Keratinocyte (primary cell): ENCODE data around the gene DLG2. TPM values are rescaled to one million over a fixed set of nuclear protein-coding genes. Genes with fewer than 3 reads are reported as not detected.

ENCODE experiments used
- DNase-seq: peaks from one replicate; pipeline ENCODE4 v3.0.0-alpha.2; 2011; ENCODE audit warnings: low read depth, missing footprints, low spot score
- FAIRE-seq: peaks from 2 replicates; lab custom pipeline; 2011; peaks lifted over from hg19 to GRCh38; lab: Jason Lieb, UNC
- H2AFZ ChIP-seq: 2 replicates; pipeline ENCODE4 v1.6.0; 2012; ENCODE audit warnings: low read length, control low read depth, inconsistent platforms; ENCODE audit not compliant: control insufficient read depth
- H3K27ac ChIP-seq: 2 replicates; pipeline ENCODE4 v1.5.1; 2011; ENCODE audit warnings: low read length; ENCODE audit not compliant: control insufficient read depth, insufficient read depth
- H3K27me3 ChIP-seq: 3 replicates; pipeline ENCODE4 v1.6.0; 2011; ENCODE audit warnings: low read length; ENCODE audit not compliant: control insufficient read depth, insufficient read depth; ENCODE audit errors: extremely low read depth
- H3K36me3 ChIP-seq, 2 experiments: 2 replicates in 1 of 2; 3 replicates in 1 of 2; pipeline ENCODE4 v1.5.1; 2011; ENCODE audit warnings: low read length in 2 of 2, mild to moderate bottlenecking in 1 of 2; ENCODE audit not compliant: control insufficient read depth in 2 of 2, insufficient read depth in 2 of 2; ENCODE audit errors: extremely low read depth in 1 of 2
- H3K4me1 ChIP-seq: 3 replicates; pipeline ENCODE4 v1.5.1; 2011; ENCODE audit warnings: low read length; ENCODE audit not compliant: control insufficient read depth, insufficient read depth; ENCODE audit errors: extremely low read depth
- H3K4me2 ChIP-seq: 3 replicates; pipeline ENCODE4 v1.6.0; 2011; ENCODE audit warnings: low read depth, low read length; ENCODE audit not compliant: control insufficient read depth, insufficient read depth; ENCODE audit errors: extremely low read depth
- H3K4me3 ChIP-seq, 3 experiments: fragments of 200-600 bp in 1 of 3; sonication (generic) in 1 of 3; 2 replicates in 2 of 3; 3 replicates in 1 of 3; pipeline ENCODE4 v1.5.1; 2011 to 2016; ENCODE audit warnings: low read length in 3 of 3, mild to moderate bottlenecking in 3 of 3, control low read depth in 2 of 3, inconsistent platforms in 1 of 3, low read depth in 1 of 3, mixed read lengths in 1 of 3, mixed run types in 1 of 3, moderate library complexity in 1 of 3; ENCODE audit not compliant: control insufficient read depth in 2 of 3, insufficient read depth in 2 of 3; ENCODE audit errors: extremely low read depth in 1 of 3
- H3K79me2 ChIP-seq: 2 replicates; pipeline ENCODE4 v1.6.0; 2012; ENCODE audit warnings: low read length; ENCODE audit not compliant: control insufficient read depth, insufficient read depth
- H3K9ac ChIP-seq: 3 replicates; pipeline ENCODE4 v1.6.0; 2011; ENCODE audit warnings: low read length; ENCODE audit not compliant: control insufficient read depth, insufficient read depth; ENCODE audit errors: extremely low read depth
- H3K9me1 ChIP-seq: 3 replicates; pipeline ENCODE4 v1.6.0; 2011; ENCODE audit warnings: low read length; ENCODE audit not compliant: control insufficient read depth, insufficient read depth; ENCODE audit errors: extremely low read depth
- H3K9me3 ChIP-seq: 2 replicates; pipeline ENCODE4 v1.5.1; 2012; ENCODE audit warnings: low read depth, low read length; ENCODE audit not compliant: control insufficient read depth
- H4K20me1 ChIP-seq: 3 replicates; pipeline ENCODE4 v1.6.0; 2011; ENCODE audit warnings: low read length; ENCODE audit not compliant: control insufficient read depth, insufficient read depth; ENCODE audit errors: extremely low read depth
- EZH2 ChIP-seq: IDR thresholded peaks from one replicate; pipeline ENCODE4 v1.6.1; 2012; ENCODE audit warnings: inconsistent platforms, mild to moderate bottlenecking, low read length, moderate library complexity
- dilution Hi-C: fragments of 300-500 bp; cut with MboI; formaldehyde crosslinking; loops from one replicate; pipeline ENCODE4 v1.7.0; 2020; ENCODE audit warnings: low sequenced_read_pairs; ENCODE audit not compliant: extremely low pct_ligation_motif_present
- polyA plus RNA-seq, 5 experiments: library from polyadenylated mRNA; depleted of rRNA in 3 of 5; stranded (reverse) in 3 of 5; stranded (forward) in 1 of 5; unstranded in 1 of 5; fragments of >200 nt; gene quantifications; 1 replicate in 1 of 5; 2 replicates in 3 of 5; 3 replicates in 1 of 5; pipeline versions ENCODE4 v1.2.1 to v1.2.3, GENCODE V29; 2011 to 2012; ENCODE audit warnings: missing spikeins in 2 of 5, low read depth in 1 of 5, low replicate concordance in 1 of 5
- TF ChIP-seq, protein P1 (sequence below), 3 experiments: IDR thresholded peaks in 1 of 3; conservative IDR thresholded peaks in 1 of 3; optimal IDR thresholded peaks in 1 of 3; 2 replicates in 2 of 3; 3 replicates in 1 of 3; pipeline versions ENCODE3 to v1.5.1; 2011; ENCODE audit warnings: low read length in 3 of 3, mild to moderate bottlenecking in 3 of 3, moderate library complexity in 2 of 3, control low read depth in 1 of 3, inconsistent platforms in 1 of 3; ENCODE audit not compliant: insufficient read depth in 2 of 3; ENCODE audit errors: extremely low read depth in 1 of 3

The DLG2 gene
- polyA plus RNA-seq, 1 donor (not counting 4 experiments of a cell fraction or from before 2014, with no cell fraction given), result 0.55 TPM

DNA sequence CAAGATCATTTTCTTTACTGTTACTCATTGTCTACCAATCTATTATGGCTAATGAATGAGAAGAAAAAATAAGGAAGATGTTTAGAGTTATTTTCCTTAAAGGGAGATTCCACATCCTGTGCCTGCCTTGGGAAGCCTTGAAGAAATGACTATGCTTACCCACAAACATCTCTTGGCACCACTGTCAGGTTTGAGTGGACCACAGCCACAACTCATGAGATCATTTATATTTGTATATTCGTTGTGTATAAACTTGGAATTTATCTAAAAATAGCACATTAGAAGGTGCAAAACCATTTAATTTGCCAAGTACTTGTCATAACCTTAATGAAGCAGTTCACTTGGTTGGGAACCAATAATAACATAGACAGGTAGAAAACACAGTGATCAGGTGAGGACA is 740.8 kb downstream of the DLG2 start:
- Histone ChIP-seq H3K27me3 (no peaks in the 10 kb centered on the region), H3K4me1 (no peaks in the 10 kb centered on the region), H3K9me3 (no peaks in the 10 kb centered on the region), H4K20me1 (no peaks in the 10 kb centered on the region), H3K4me3 (no peak overlapping the region), H2AFZ (no peak overlapping the region), H3K4me2 (no peak overlapping the region), H3K36me3 (no peaks in the 10 kb centered on the region), H3K79me2 (no peaks in the 10 kb centered on the region), H3K9me1 (no peaks in the 10 kb centered on the region), H3K27ac (no peak overlapping the region), H3K9ac (no peak overlapping the region)
- dilution Hi-C loops, result no loop called here
- no peak for TF ChIP-seq EZH2
- TF ChIP-seq, protein P1, sequence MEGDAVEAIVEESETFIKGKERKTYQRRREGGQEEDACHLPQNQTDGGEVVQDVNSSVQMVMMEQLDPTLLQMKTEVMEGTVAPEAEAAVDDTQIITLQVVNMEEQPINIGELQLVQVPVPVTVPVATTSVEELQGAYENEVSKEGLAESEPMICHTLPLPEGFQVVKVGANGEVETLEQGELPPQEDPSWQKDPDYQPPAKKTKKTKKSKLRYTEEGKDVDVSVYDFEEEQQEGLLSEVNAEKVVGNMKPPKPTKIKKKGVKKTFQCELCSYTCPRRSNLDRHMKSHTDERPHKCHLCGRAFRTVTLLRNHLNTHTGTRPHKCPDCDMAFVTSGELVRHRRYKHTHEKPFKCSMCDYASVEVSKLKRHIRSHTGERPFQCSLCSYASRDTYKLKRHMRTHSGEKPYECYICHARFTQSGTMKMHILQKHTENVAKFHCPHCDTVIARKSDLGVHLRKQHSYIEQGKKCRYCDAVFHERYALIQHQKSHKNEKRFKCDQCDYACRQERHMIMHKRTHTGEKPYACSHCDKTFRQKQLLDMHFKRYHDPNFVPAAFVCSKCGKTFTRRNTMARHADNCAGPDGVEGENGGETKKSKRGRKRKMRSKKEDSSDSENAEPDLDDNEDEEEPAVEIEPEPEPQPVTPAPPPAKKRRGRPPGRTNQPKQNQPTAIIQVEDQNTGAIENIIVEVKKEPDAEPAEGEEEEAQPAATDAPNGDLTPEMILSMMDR (optimal IDR thresholded peaks at IDR 0.05 in 1 of 3, IDR thresholded peaks at IDR 0.05 in 1 of 3, conservative IDR thresholded peaks at IDR 0.05 in 1 of 3; ENCODE audit: extremely low read depth in 1 of 3, insufficient read depth in 2 of 3, low read length in 3 of 3), result no peak
- no peak for DNase-seq
- no peak for FAIRE-seq

DNA sequence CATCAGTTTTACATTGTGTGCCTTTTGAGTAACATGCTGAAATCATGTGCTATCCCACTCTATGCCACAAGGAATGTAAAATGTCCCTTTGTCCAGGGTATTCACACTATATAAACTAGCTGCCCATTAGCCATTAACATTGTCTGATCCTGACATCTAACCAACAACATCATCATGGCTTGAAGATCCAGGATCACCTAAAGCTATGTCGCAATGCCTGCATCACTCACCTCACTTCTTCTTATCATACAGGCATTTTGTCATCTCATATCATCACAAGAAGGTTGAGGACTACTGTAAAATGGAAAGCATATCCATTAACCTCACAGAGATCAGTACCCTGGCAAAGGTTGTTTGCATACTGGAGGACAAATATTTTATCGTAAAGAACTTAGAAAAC is 742.3 kb downstream of the DLG2 start:
- Histone ChIP-seq H3K27ac (no peak overlapping the region), H3K9me3 (no peaks in the 10 kb centered on the region), H4K20me1 (no peaks in the 10 kb centered on the region), H3K9me1 (no peaks in the 10 kb centered on the region), H3K4me2 (no peak overlapping the region), H3K4me3 (no peak overlapping the region), H3K4me1 (no peaks in the 10 kb centered on the region), H3K36me3 (no peaks in the 10 kb centered on the region), H3K27me3 (no peaks in the 10 kb centered on the region), H3K79me2 (no peaks in the 10 kb centered on the region), H3K9ac (no peak overlapping the region), H2AFZ (no peak overlapping the region)
- DNase-seq (no peak), FAIRE-seq (no peak)
- TF ChIP-seq EZH2, result no peak
- TF ChIP-seq, protein P1 (optimal IDR thresholded peaks at IDR 0.05 in 1 of 3, IDR thresholded peaks at IDR 0.05 in 1 of 3, conservative IDR thresholded peaks at IDR 0.05 in 1 of 3; ENCODE audit: extremely low read depth in 1 of 3, insufficient read depth in 2 of 3, low read length in 3 of 3), result no peak
- dilution Hi-C loops, result no loop called here
